ENCODE measurements around the gene LONP2.

The LONP2 gene

DNA sequence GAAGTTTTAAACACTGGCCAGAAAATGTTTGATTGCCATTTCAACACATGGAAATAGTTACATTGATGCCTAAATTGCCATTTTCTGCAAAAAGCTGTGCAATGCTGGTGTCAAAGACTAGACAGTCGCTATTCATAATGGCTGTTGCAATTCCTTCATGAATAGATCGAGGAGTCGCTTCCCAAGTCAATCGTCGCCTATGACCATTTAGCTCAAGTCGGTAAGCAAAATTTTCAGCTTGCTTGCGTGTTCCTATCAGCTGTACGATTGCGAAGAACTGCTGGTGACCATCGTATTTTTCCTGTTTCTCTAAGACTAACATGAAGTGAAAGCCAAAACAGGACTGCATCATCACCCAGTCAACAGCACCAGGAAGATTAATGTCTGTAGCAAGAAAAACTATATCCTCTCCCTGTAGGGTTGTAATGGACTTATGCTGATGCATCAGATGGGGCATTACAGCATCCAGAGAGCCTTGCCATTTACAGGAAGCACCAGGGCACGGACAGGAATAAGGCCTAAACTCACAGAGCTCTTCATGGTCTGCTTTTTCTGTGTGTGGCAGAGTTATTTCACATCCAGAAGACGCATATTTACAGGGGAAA lies 117.5 kb downstream of the LONP2 start:
- Histone ChIP-seq H3K27me3 (ENCODE audit: control insufficient read depth, insufficient read depth, low read length) (no peaks in the 10 kb centered on the region), H3K79me2 (peaks cover 36% of the 10 kb centered on the region), H3K4me1 (peaks cover 14% of the 10 kb centered on the region), H3K9ac (no peak overlapping the region), H3K4me3 (ENCODE audit: low read depth, low read length) (no peak overlapping the region), H3K4me2 (ENCODE audit: low read length) (no peak overlapping the region), H2AFZ (no peak overlapping the region), H3K36me3 (ENCODE audit: control insufficient read depth, insufficient read depth, low read length) (no peaks in the 10 kb centered on the region), H3K27ac (no peak overlapping the region), H3K9me3 (ENCODE audit: control insufficient read depth, low read length) (no peaks in the 10 kb centered on the region)
- TF ChIP-seq, protein P1, sequence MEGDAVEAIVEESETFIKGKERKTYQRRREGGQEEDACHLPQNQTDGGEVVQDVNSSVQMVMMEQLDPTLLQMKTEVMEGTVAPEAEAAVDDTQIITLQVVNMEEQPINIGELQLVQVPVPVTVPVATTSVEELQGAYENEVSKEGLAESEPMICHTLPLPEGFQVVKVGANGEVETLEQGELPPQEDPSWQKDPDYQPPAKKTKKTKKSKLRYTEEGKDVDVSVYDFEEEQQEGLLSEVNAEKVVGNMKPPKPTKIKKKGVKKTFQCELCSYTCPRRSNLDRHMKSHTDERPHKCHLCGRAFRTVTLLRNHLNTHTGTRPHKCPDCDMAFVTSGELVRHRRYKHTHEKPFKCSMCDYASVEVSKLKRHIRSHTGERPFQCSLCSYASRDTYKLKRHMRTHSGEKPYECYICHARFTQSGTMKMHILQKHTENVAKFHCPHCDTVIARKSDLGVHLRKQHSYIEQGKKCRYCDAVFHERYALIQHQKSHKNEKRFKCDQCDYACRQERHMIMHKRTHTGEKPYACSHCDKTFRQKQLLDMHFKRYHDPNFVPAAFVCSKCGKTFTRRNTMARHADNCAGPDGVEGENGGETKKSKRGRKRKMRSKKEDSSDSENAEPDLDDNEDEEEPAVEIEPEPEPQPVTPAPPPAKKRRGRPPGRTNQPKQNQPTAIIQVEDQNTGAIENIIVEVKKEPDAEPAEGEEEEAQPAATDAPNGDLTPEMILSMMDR (IDR thresholded peaks at IDR 0.05): no peak

DNA sequence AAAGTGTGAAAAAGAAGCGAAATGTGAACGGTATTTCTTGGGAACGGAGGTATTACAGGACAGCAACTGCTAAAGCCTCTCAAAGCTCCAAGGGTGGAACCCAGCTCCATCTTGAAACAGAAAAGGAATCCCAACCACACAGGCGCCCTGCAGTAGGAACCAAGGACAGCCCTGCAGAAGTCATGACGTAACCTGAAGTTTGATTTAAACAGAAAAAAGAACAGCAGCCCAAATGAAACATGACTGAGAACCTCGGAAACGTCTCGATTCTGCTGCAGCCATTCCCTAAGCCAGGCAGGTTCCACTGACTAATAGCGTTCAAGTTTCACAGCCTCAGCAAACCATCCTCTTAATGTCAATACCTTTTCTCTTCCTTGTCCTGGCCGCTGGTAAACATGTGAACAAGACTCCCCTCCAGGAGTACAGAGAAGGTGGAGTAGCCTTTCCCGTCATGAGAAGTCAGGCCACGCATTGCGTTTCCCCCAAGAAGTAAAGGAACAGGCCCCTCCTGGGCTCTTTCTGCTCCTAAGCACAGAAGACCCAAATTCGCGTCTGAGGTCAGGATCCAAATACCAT lies 121.0 kb downstream of the LONP2 start:
- no peak overlapping the region for H3K9ac ChIP-seq
- peak overlapping the region; percentile 72 for H3K4me2 ChIP-seq (ENCODE audit: low read length)
- H2AFZ ChIP-seq: peak overlapping the region; percentile 67
- H3K27ac ChIP-seq: peak overlapping the region; percentile 66
- peaks cover 15% of the 10 kb centered on the region for H3K4me1 ChIP-seq
- peaks cover 27% of the 10 kb centered on the region for H3K79me2 ChIP-seq
- TF ChIP-seq, protein P1 (IDR thresholded peaks at IDR 0.05): no peak
- no peaks in the 10 kb centered on the region for H3K36me3 ChIP-seq (ENCODE audit: control insufficient read depth, insufficient read depth, low read length)
- H3K9me3 ChIP-seq (ENCODE audit: control insufficient read depth, low read length): no peaks in the 10 kb centered on the region
- peak overlapping the region; percentile 57 for H3K4me3 ChIP-seq (ENCODE audit: low read depth, low read length)
- no peaks in the 10 kb centered on the region for H3K27me3 ChIP-seq (ENCODE audit: control insufficient read depth, insufficient read depth, low read length)

DNA sequence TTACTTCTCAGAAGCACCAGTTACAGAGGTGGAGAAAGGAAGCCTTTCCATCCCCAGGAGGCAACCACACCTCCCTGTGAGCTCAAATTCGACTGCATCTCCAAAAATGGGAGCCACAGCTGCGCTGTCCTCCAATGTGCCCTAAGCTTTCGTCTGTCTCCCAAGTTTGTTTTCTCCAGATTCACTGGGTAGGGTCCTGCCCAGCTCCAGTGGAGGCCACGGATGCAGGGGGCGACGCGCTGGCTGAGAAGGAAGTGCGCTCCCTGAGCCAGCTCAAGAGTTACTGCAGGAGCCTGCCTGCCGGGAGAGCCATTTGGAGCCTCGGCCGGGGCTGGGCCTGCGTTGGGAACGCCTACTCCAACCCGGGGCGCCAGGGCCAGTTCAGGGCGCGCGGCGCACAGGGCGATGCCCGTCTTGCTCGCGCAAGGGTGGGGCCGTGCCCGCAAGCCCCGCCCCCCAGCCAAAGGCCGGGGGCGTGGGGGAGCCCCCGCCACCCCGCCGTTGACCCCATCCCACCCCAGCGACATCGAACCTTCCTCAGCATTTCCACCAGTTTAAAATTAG lies 121.6 kb downstream of the LONP2 start:
- no peaks in the 10 kb centered on the region for H3K9me3 ChIP-seq (ENCODE audit: control insufficient read depth, low read length)
- H3K36me3 ChIP-seq (ENCODE audit: control insufficient read depth, insufficient read depth, low read length): no peaks in the 10 kb centered on the region
- no peak overlapping the region for H3K9ac ChIP-seq
- peaks cover 15% of the 10 kb centered on the region for H3K4me1 ChIP-seq
- H2AFZ ChIP-seq: peak overlapping the region; percentile 67
- peak overlapping the region; percentile 57 for H3K4me3 ChIP-seq (ENCODE audit: low read depth, low read length)
- peak overlapping the region; percentile 72 for H3K4me2 ChIP-seq (ENCODE audit: low read length)
- peaks cover 29% of the 10 kb centered on the region for H3K79me2 ChIP-seq
- no peaks in the 10 kb centered on the region for H3K27me3 ChIP-seq (ENCODE audit: control insufficient read depth, insufficient read depth, low read length)
- TF ChIP-seq, protein P1 (IDR thresholded peaks at IDR 0.05): no peak
- H3K27ac ChIP-seq: peak overlapping the region; percentile 66

DNA sequence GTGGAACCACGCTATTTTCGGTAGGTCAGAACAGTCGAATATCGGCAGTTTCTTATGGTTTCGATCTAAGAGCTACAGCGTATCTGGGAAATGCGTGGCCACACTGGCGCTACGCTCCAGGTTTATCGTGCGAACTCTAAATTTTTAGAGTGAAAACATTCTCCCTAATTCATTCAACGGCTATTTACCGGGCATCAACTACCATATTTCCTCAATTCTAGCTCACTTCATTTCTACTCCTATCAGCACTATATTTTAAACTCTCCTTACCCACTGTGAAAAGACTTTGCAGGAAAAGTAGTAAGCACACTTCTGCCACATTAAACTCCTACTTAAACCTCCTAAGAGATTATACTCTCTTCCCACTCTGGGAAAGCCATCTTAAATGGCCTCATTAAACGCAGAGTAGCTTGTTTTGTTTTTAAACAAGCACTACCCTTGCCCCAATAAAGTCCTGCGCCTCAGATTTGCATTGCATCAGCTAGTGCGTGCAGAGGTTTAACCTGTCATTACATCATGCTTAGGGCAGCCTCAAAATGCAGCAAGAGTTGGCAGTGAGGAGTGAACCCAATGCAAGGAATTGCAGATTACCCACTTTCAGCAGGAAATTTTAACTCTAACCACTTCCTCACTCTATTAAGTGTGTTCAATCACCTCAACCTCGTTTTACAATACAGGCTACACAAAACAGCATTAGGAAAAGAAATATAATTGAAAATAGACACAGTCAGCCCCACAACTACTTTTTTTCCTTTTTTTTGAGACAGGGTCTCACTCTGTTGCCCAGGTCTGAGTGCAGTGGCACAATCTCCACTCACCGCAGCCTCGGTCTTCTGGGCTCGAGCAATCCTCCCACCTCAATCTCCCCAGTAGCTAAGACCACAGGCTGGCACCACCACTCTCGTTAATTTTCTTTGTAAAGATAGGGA lies 122.3 kb downstream of the LONP2 start:
- peaks cover 15% of the 10 kb centered on the region for H3K4me1 ChIP-seq

More for the DNA sequence above, 122.3 kb downstream of the LONP2 start:
- peaks cover 36% of the 10 kb centered on the region for H3K79me2 ChIP-seq
- peak overlapping the region; percentile 66 for H3K27ac ChIP-seq
- TF ChIP-seq, protein P1 (IDR thresholded peaks at IDR 0.05): no peak
- H3K27me3 ChIP-seq (ENCODE audit: control insufficient read depth, insufficient read depth, low read length): no peaks in the 10 kb centered on the region
- peak overlapping the region; percentile 57 for H3K4me3 ChIP-seq (ENCODE audit: low read depth, low read length)
- H3K36me3 ChIP-seq (ENCODE audit: control insufficient read depth, insufficient read depth, low read length): no peaks in the 10 kb centered on the region
- H3K9ac ChIP-seq: no peak overlapping the region
- H2AFZ ChIP-seq: peak overlapping the region; percentile 67
- H3K4me2 ChIP-seq (ENCODE audit: low read length): peak overlapping the region; percentile 72
- H3K9me3 ChIP-seq (ENCODE audit: control insufficient read depth, low read length): no peaks in the 10 kb centered on the region
